ENCODE measurements around the gene PPP2R5E.
"Not testable (repeated sequence)": the region's sequence is repeated elsewhere in the genome, so short reads cannot be mapped to it uniquely, and the experiment has no call there.

PPP2R5E gene

GRCh38 chr14:63522511-63522910, 20.7 kb downstream of the PPP2R5E start:
- DNase-seq (ENCODE audit: low read depth): not testable (repeated sequence)

- no peak for DNase-seq (ENCODE audit: low read depth)
Observed at GRCh38 chr14:63517354-63517753, 25.8 kb downstream of the PPP2R5E start.

- no peak for DNase-seq (ENCODE audit: low read depth)
Observed at GRCh38 chr14:63515240-63515639, 27.9 kb downstream of the PPP2R5E start.

DNA sequence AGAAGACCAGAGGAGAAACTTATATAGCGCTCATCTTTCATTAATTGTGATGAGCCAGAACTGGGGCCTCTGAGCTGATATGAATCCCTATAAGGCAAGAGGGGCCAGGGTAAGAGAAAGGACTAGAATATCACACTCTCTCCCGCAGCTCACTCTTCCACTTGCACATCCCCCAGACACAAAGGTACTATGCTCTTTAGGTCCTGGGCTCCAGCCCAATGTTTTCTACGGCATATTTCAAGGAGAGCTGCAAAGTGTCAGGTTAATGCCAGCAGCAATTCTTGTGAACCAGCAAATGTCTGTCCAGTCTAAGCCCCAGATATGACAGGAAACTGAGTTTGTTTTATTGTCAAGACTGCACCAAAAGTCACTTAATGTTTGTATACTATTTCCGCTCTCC, 29.4 kb downstream of the PPP2R5E start:
- no peak for DNase-seq (ENCODE audit: low read depth)

- DNase-seq (ENCODE audit: low read depth): no peak
Observed at GRCh38 chr14:63512861-63513260, 30.3 kb downstream of the PPP2R5E start.

GRCh38 chr14:63510538-63510937, 32.6 kb downstream of the PPP2R5E start:
- no peak for DNase-seq (ENCODE audit: low read depth)

DNA sequence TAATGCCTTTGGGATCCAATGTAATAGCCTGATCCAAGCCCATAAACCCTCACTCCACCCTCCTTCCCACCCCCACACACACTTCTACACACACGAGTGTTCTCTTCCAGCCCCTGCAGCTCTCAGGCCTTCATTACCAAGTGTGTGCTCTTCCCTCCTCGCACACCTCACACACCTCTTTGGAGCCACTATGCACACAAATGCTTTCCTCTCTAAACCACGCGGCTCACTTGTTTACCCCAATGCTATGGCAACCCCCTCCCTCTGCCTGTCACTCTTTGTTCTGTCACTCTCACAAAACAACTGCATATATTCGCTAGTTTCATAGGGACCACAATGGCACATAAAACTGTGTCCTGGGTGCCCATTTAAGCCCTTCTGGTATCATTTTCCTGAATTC, 35.1 kb downstream of the PPP2R5E start:
- no peak for DNase-seq (ENCODE audit: low read depth)

GRCh38 chr14:63504648-63505047, 38.5 kb downstream of the PPP2R5E start:
- no peak for DNase-seq (ENCODE audit: low read depth)

DNA sequence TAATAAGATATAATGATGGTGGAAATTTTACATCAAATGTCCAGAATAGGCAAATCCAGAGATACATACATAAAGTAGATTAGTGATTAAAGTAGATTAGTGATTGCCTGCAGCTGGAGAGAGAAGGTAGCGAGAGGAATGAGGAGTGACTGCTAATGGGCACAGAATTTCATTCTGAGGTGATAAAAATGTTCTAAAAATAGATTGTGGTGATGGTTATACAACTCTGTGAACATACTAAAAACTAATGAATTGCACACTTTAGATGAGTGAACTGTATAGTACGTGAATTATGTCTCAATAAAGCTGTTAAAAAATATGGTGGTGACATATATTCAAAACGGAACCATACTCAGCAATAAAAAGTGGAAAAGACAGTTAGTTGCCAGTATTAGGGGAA, 41.7 kb downstream of the PPP2R5E start:
- DNase-seq (ENCODE audit: low read depth): no peak

DNA sequence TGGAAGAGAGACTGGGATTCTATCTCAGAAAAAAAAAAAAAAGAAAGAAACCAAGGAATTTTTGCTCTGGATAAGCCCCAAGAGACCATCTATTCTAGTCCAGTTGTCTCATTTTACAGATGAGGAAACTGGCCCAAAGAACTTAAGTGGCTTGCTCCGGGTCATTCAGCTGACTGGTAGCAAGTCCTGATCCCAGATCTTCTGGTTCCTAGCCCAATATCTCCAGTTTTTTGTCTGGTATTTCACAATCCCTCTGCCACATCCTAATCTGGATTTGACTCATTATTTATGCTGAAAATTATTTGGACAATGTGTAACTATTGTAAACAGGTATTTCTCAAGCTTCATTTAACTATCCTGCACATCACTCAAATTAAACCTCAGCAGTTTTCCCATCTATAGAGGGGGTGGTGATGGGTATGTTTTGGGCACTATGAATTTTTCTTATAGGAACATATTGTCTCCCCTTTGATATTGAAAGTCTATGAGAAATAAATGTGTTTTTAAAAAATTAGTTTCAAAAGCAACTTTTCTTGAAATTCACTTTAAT, 43.4 kb downstream of the PPP2R5E start:
- DNase-seq (ENCODE audit: low read depth): no peak

DNA sequence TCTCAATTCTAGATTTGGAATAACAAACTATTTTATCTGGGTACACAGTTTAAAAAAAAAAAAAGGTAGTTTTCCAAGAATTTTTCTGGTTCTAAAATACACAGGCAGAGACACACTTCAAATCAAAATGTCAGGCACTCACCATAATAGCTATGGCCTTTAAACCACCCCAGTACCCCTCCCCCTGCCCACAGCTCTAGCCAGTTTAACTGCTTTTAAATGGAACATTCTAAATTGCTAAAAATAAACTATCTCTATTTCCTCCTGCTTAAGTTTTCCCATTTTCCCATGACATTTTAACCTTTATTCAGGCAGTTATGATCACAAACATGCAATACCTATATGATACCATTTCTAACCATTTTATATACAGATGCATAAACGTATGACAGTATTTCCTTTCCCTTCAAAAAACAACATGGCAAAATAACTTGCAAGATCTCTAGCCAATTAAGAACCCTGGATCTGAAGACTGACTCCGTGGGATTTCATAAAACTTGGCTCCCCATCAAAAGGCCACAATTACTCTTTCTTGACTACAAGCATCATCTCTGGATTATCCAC, 46.3 kb downstream of the PPP2R5E start:
- DNase-seq (ENCODE audit: low read depth): no peak

DNA sequence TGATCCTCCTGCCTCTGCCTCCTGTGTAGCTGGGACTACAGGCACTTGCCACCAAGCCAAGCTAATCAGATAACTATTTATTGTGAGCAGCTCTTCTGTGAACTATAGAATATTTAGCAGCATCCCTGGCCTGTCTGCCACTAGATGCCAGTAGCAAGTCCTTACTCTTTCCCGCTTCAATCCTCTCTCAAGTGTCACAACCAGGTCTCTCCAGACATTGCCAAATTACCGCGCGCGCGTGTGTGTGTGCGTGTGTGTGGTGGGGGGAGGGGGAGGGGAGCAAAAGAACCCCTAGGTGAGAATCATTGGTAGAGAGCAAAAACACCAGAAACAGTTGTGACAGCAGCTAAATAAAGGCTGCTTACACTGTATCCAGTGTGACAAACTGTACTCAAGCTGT, 49.9 kb downstream of the PPP2R5E start:
- DNase-seq (ENCODE audit: low read depth): no peak

DNA sequence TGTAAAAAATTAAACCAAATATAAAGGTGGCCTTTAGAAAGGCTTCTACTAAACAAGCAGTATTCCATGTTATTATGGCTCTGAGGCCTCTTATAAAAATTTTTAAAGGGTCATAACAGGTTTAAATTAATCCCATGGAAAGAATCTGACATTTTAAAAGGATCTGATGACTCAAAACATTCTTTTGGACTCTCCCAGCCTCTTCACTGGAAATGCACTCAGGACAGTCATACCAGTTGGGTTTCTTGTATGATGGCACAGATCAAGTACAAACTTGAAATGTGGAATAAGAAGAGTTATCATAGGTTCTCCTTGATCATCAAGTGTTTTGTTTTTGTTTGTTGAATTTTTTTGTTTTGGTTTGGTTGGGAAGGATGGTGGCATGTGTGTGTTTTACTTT, 50.8 kb downstream of the PPP2R5E start:
- DNase-seq (ENCODE audit: low read depth): no peak

DNA sequence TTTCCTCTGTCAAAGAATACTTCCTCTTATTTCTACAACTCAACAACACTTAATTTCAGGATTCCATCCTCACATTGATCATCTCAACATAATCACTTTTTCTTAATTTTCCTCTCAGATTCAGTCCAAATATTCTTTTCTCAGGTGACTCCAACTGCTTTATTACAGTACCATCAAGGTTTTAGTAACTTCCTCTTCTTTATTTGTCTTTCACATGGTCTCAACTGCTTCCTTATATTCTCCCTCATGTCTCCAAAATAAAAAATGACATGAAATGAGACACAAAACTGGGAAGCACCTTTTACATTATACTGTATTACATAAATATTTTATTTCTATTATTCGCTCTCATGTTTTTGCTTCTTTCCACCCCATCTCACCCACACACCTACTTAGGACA, 55.5 kb downstream of the PPP2R5E start:
- no peak for DNase-seq (ENCODE audit: low read depth)

DNA sequence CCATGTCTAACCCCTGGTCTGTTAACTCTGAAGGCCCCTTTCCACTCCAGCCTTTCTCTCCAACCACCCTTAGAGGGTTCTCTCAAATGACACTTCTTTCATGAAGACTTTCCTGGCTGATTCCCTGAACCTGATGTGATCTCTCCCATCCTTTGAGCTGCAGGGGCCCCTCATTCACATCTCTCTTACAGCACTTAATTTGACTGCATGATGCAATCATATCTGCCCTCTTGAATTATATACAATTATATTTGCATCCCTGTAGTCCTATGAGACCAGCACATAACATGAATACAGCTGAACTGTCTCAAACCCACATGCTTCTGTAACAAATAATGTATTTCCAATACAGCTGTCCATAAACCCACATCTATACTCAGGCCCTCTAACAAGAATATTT, 56.4 kb downstream of the PPP2R5E start:
- no peak for DNase-seq (ENCODE audit: low read depth)

- no peak for DNase-seq (ENCODE audit: low read depth)
Observed at GRCh38 chr14:63483315-63483714, 59.9 kb downstream of the PPP2R5E start.

- DNase-seq (ENCODE audit: low read depth): no peak
Observed at GRCh38 chr14:63480599-63480998, 62.6 kb downstream of the PPP2R5E start.

DNA sequence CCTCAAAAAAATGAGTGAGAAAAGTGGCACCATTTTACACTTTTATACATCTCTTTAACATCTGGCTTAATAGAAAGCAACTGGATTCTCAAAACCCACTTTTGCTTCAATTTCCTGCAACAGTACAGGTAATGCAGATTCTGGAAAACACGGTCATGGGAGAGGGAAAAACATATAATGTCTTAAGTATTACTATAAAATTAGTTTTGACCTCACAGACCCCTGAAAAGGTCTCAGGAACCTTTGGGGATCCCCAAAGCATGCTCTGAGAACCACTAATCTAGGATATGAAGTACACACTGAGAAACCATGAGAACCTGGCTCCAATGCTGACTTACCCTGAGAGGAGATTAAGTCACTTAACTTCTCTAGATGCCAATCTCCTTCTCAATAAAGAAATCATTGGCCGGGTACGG, 64.7 kb downstream of the PPP2R5E start:
- no peak for DNase-seq (ENCODE audit: low read depth)

DNA sequence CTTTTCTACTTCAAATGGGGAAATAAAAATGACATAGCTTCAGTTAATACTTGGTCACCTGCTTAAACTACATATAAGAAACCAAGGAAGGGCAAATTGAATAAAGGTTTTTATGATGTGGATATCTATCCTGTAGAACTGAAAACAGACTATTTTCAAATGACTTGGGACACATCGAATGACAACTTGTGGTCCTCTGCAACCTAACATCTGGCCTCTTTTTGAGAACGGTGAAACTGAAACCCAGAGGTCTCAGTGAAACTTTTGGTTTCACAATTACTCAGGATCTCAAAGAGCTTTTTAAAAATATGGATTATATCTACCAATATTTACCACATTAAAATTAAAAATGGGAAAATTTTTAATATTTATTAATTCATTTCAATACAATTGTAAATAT, 65.2 kb downstream of the PPP2R5E start:
- DNase-seq (ENCODE audit: low read depth): no peak

- DNase-seq (ENCODE audit: low read depth): no peak
Observed at GRCh38 chr14:63477556-63477955, 65.6 kb downstream of the PPP2R5E start.

DNA sequence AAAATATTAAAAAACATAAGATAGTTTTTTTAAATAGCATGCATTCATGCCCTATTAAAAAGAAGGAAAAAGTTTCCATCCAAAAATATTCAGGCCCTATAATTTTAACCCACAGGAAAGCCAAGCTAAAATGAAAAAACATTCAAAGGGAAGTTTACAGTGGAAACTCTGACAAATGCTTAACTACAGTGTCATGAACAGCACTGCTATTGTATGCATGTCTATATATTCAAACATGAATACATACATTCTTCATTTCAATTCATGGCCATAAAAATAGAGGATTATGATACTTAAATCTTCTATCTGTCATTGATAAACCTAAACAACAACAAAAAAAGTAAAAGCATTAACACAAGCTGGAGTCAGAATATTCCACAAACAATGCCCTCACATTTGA, 67.4 kb downstream of the PPP2R5E start:
- DNase-seq (ENCODE audit: low read depth): no peak

- no peak for DNase-seq (ENCODE audit: low read depth)
Observed at GRCh38 chr14:63474844-63475243, 68.3 kb downstream of the PPP2R5E start.

DNA sequence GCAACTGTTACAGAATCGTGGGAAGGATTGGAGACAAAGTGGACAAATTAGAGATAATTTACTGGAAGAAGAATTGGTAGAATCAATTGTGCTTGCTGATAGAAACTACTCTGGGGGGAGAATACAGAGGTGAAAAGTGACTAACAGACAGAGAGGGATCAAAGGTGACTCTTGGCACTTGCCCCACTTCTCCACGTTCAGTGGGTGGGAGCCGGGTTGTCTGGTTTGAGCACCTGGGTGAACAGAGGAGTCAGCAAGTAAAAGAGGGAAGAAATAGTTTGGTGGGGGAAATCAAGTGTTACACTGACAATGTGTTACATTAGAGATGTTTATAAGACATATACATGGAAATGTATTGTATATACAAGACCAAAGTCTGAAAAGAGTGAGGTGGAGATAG, 69.1 kb downstream of the PPP2R5E start:
- DNase-seq (ENCODE audit: low read depth): no peak

- DNase-seq (ENCODE audit: low read depth): no peak
Observed at GRCh38 chr14:63472986-63473788, 70.0 kb downstream of the PPP2R5E start.

Measured in stimulated activated CD8-positive, alpha-beta memory T cell treated with anti-CD3 and anti-CD28 coated beads, Interleukin-12 subunit alpha, Interleukin-12 subunit beta, amount 100 ng/mL, for 4 hours (primary cell).